Ecto neural progenitor cell (in vitro differentiated cells): ENCODE measurements around the gene OBSCN.
"Not testable (repeated sequence)": the region's sequence is repeated elsewhere in the genome, so short reads cannot be mapped to it uniquely, and the experiment has no call there.

Experiments used
- DNase-seq: peaks from one replicate; pipeline ENCODE4 v3.0.0-alpha.2; 2018; ENCODE audit warnings: low spot score

Gene OBSCN

DNA sequence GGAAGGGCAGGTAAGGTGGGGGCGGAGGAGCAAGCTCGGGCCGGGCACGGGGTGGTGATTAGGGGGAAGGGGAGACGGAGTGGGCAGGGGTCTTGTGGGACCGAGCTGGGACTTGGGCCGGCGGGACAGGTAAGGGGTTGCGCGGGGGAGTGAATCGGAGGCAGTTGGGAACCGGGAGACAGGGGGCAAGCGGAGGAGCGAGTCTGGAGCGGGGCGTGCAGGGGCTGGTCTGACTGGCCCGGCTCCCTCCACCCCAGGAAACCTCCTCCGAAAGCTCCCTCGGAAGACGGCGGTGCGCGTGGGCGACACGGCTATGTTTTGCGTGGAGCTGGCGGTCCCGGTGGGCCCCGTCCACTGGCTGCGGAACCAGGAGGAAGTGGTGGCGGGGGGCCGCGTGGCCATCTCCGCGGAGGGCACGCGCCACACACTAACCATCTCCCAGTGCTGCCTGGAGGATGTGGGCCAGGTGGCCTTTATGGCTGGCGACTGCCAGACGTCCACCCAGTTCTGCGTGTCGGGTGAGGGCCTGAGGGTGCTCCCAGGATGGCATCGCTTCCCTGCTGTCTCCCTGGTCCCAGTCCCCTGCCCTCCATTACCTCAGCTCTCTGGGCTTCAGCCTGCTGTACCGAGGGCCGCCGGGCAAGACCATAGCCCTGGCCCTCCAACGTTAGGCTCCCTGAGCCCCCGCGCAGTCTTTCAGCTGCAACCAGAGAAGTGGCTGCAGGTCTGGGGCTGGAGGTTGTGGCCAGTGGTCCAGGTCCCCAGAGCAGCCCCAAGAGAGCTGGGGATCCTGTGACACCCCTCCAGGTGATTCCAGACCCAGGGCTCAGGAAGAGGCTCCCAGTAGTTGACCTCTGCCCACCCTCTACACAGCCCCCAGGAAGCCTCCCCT lies 6.3 kb downstream of the OBSCN start:
- DNase-seq: no peak

DNA sequence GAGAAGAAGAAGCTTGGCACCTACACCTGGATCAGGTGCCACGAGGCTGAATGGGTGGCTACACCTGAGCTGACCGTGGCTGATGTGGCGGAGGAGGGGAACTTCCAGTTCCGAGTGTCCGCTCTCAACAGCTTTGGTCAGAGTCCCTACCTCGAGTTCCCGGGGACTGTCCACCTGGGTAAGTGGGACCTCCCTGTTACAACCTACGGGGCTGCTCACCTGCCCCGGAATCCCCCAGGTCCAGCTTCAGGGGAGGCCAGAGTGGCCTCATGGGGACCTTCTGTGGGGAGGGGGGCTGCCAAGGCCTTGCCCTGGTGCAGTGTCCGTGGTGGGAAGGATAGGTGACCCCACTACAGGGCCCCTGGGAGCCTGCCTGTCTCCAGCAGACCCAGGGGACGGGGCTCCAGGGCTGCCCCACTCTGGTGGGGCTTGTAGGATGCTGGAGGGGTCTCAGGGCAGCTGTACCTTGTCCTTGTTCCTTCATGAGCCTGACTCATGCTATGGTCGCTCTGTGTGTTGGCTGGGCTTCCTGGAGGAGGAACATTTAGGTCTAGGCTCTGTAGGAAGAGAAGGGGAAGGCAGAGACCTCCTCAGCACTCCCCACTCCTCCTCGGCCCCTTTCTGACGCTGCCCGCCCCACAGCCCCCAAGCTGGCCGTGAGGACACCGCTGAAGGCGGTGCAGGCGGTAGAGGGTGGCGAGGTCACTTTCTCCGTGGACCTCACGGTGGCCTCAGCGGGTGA lies 7.2 kb downstream of the OBSCN start:
- DNase-seq: no peak

DNA sequence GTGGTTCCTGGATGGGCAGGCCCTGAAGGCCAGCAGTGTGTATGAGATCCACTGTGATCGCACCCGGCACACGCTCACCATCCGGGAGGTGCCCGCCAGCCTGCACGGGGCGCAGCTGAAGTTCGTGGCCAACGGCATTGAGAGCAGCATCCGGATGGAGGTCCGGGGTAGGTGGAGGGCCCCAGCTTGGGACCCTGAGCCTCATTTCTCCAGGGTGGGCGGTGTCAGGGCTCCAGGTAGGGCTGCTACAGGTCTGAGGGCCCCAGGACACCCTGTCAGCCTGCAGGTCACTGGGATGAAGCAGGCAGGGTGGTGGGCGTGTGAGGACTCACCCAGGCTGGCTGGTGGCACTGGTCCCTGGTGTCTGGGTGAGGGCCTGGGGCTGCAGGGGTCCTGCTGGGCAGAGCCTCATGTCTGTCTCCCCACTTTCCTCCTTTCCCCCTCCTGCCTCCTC lies 7.8 kb downstream of the OBSCN start:
- no peak for DNase-seq

DNA sequence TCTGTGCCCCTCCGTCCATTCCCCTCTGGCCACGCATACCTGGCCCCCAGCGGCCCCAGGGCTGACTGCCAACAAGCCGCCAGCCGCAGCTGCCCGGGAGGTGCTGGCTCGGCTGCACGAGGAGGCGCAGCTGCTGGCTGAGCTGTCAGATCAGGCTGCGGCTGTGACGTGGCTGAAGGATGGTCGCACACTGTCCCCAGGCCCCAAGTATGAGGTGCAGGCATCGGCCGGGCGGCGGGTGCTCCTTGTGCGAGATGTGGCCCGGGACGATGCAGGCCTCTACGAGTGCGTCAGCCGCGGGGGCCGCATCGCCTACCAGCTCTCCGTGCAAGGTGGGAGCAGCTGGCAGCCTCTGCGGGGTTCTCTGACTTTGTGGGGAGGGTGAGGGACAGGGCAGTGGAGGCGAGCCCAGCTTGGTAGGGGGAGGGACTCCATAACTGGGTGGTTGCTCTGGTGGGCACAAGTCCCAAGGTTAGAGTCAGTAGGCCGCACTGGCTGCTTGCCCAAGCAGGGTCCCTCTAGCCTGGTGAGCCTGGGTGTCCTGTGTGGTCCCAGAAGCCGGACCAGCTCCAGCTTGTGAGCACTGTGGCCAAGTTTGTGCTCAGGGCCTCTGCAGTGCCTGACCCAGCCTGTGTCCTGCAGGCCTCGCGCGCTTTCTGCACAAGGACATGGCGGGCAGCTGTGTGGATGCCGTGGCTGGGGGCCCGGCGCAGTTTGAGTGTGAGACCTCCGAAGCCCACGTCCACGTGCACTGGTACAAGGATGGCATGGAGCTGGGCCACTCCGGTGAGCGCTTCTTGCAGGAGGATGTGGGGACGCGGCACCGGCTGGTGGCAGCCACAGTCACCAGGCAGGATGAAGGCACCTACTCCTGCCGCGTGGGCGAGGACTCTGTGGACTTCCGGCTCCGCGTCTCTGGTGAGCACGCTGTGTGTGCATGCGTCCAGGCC lies 8.8 kb downstream of the OBSCN start:
- DNase-seq: no peak

DNA sequence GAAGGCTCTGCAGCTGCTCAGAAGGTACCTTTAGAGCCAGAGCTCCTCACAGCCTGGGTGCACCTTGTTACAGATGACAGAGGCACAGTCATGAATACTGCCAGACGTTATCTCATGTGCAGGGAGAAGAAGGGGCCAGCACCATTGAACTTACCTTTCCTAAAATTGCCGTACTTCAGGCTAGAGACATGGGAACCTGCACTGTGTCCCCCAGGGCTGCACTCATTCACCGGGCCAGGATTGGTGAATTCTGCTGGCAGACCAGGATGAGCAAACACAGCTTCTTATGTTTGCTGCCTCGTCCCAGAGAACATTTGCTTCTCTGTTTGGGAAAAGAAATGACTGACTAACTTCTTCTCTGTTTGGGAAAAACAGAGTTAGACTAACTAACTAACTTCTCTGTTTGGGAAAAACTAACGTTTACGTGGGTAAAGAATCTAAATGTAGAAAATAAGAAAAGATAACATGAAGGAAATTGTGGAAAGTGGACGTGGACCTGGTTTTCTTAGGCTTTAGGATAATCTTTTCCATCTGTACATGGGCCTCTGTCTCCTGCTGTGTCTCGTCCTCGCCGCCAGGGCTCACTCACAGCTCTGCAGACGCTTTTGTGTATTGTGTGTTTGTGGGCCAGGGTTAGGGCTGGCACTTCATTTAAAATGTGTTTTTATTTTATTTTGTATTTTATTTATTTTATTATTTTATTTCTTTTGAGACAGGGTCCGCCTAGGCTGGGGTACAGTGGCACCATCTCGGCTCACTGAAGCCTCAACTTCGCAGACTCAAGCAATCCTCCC lies 9.9 kb downstream of the OBSCN start:
- DNase-seq: no peak

DNA sequence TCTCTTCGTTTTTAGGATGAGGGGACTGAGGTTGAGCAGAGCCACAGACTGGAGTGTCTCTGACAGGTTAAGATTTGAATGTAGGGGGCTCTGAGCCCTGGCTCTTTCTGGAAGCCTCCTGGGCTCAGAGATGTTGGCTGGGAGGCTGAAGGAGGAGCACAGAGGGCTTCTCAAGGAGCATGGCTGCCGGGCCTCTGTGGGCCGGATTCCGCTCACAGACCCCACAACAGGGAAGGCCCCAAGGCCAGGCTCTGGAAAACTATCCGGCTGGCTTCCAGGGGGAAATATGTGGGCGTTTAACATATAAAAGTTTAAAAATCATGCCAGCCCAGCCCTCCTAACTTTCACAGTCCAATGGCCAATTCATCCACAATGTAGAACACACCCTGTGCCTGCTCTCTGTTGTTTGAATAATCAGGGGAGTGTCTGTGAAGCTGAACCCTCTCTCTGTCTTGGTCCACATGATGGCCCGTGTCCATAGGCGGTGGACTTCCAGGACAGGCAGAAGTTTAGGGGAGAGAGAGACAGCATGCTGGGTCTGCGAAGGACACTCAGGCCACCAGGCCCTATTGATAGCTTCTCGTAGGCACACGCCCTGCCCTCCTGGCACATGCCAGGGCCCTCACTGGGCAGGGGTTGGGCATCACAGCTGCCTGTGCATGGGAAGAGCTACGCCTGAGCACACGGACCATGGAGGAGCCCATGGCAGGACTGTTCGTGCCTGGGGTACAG lies 10.8 kb downstream of the OBSCN start:
- no peak for DNase-seq

DNA sequence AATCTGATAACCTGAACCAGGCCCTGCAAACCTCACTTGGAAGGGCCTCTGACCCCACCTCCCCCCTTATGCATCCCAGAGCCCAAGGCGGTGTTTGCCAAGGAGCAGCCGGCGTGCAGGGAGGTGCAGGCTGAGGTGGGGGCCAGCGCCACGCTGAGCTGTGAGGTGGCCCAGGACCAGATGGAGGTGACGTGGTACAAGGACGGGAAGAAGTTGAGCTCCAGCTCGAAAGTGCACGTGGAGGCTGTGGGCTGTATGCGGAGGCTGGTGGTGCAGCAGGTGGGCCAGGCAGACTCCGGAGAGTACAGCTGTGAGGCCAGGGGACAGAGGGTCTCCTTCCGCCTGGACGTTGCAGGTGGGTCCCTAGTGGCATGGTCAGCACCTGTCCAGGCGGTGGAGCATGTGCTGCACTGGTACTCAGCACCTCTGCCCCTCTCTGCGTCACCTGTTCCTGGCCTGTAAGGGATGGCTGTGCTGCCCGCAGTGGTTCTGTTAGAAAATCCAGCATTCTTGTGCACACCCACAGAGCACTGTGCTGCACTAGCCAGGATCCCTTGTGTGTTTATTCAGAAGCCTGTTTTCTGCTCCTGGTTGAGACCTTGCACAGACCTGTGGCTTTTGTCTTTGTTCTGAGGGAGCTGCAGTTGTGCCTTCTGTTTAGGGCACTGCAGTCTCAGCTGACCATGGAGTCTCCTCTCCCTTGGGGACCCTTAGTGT lies 11.6 kb downstream of the OBSCN start:
- no peak for DNase-seq

DNA sequence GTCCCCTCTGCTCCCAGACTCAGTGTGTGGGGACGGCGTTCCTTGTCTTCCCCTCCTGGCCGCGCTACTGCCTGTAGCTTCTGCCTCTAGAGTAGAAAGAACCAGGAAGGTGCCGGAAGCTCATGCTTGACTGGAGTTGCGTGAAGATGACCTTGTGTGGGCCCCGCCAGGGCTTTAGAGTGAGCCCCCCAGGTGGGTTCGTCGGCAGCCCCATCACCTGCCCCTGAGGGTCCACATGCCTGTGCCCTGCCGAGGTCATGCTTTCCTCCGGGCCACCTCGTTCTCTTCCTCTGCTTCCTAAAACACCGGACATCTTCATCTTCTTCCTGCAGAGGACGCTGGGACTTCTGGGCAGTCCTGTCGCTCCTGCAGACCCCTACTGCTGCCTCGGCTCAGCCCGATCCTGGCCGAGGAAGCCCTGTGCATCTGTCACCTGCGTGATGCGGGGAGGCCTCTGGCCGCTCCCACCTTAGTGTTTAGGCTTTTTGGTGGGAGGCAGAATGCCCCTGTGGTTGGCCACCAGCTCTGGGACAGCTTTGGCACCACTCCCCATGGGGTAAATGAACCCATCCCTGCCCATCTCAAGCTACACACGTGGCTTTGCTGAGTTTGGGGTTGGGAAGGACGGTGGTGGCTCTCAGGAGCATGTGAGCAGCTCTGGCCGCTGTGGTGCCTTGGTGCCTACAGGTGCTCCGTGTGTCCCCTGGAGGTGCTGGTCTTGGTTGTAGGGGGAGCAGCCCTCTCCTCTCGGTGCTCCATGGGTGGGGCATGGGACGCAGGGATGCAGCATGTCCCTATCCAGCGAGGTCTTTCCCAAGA lies 12.3 kb downstream of the OBSCN start:
- DNase-seq: no peak

DNA sequence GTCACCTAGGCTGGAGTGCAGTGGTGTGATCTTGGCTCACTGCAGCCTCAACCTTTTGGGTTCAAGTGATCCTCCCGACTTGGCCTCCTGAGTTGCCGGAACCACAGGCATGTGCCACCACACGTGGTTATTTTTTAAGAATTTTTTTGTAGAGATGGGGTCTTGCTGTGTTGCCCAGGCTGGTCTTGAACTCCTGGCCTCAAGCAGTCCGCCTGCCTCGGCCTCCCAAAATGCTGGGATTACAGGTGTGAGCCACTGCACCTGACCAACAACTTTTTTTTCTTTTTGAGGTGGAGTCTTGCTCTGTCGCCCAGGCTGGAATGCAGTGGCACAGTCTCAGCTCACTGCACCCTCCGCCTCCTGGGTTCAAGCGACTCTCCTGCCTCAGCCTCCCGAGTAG lies 13.3 kb downstream of the OBSCN start:
- DNase-seq: not testable (repeated sequence)

DNA sequence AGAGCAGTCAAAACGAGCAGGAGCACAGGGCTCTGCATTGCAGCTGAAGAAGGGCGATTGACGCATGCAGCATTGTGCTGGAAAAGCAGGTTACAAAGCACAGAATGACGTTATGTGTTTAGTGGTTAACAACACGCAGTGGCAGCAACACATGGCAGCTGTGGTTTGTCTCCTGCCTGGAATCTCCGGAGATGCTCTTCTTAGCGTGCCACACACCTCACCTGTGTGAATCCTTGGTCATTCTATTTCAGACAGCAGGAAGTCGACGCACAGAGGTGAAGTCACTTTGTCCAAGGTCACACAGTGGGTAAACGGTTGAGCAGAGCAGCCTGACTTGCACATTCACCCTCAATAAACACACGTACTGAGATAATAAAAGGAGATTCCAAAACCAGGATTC lies 14.7 kb downstream of the OBSCN start:
- no peak for DNase-seq

DNA sequence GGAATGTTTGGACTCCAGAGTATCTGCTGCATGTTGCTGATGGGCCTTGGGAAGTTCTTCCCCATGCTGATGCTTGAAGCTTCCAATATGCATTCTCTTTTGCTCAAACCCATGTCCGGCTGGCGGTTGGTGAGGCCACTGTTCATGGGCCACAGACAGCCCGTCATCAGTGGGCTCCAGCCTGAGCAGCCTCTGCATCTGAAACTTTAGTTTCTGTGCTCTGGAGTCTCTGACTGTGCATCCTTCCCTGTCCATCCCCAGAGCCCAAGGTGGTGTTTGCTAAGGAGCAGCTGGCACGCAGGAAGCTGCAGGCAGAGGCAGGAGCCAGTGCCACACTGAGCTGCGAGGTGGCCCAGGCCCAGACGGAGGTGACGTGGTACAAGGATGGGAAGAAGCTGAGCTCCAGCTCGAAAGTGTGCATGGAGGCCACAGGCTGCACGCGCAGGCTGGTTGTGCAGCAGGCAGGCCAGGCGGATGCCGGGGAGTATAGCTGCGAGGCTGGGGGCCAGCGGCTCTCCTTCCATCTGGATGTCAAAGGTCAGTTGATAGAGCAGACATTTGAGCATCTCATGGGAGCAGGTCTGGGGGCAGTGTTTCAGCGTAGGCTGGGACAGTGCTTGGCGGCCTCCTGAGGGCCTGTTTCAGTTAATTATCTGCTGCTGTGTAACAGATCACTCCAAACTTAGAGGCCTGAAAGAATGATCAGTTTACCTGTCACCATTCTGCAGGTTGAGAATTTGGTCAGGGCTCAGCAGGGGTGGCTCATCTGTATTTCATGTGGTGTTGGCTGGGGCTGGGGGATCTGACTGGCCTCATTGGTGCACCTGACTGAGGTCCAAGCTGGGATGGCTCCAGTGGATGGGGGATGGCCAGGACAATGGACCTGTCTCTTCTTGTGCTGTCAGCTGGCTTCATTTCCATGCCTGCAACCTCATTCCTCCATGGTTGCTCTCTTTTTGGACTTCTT lies 16.6 kb downstream of the OBSCN start:
- no peak for DNase-seq

DNA sequence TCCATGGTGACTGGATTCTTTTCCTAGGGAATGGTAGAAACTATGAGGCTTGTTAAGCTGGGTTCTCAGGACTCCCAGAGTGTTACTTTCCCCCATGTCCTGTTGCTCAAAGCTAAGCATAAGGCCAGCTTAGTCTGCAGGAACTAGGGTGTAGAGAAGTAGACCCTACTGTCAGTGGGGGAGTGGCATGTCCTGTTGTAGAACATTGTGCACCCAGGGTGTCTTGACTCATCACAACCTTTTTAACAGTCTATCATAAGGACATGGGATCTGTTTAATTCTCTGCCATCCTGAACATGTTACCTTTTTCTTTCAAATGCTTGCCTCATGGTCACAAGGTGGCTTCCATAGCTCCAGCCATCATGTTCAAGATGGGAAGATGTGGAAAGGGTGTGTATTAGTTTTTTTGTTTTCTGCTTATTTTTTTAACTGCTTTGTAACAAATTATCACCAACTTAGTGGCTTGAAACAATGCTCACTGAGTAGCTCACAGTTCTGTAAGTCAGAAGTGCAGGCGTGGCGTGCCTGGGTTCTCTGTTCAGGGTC lies 17.4 kb downstream of the OBSCN start:
- DNase-seq: no peak

DNA sequence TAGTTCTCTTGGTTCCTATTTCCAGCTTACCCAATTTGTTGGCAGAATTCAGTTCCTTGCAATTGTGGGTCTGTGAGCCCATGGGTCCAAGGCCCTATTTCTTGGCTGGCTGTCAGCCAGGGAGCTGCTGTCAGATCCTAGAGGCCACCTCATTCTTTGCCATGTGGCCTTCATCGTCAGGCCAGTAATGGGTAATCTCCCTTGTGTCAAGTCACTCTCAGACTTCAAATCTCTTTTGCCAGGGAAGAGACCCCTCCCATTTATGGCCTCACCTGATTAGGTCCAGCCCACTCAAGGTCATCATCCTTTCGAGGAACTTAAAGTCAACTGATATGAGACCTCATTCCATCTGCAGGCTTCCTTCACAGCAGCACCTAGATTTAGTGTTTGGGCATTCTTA lies 17.9 kb downstream of the OBSCN start:
- DNase-seq: no peak

DNA sequence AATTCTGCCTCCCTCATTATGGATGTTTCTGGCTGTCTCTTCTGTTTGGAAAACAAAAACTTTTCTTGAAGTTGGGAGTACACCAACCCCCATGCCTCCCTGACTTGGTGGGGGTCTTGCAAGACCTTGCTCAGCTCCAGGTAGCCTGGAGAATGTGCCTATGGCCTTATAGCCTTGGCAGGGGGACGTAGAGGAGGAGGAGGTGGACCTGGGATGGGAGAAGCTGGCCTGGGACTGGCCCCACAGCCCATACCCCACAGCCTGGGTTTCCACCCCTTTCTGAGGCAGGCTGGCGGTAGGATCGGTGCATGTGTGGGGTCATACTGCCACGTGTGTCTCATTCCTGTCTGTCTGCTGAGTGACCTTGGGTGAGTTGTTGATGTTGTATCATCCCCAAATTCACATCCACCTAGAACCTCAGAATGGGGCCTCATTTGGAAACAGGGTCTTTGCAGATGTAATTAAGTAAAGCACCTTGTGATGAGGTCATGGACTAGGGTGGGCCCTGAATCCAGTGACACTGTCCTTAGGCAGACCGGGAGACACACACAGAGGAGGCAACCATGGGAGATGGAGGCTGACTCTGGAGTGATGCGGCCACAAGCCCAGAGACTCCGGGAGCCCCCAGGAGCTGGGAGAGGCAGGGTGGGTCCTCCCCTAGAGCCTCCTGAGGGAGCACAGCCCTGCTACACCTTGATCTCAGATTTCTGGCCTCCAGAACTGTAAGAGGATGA lies 18.5 kb downstream of the OBSCN start:
- DNase-seq: no peak

DNA sequence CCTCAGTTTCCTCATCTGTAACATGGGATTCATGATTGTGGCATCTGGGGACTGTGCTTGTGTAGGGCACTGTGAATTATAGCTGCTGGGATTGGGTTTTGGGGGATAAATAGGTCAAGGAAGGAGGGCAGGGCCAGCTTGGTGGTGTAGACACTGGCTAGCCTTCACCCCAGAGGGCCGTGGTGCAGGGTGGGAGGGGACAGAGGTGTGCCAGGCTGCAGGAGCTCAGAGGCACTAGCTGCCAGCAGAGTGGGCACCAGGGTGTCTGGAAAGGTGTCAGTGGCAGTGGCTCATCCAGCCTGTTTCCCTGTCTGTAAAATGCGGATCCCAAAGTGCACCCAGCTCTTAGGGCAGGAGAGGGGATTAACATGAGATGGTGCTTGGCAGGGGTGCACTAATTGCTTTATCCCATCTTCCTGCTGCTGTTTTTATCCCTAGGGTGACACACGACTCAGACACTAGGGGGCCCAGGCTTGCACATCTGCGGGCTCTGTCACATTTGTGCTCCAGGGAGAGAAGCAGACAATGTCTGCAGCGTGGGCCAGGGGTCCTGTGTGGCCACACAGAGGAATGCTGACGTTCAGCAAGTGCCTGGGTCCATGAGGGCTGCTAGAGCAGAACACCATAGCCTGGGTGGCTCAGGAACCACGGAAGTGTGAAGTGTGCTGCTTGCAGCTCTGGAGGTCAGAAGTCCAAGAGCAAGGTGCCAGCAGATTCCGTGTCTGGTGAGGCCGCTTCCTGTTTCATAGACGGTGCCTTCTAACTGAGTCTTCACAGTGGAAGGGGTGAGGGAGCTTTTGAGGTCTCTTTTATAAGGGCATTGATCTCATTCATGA lies 19.3 kb downstream of the OBSCN start:
- peak; percentile 43 for DNase-seq

DNA sequence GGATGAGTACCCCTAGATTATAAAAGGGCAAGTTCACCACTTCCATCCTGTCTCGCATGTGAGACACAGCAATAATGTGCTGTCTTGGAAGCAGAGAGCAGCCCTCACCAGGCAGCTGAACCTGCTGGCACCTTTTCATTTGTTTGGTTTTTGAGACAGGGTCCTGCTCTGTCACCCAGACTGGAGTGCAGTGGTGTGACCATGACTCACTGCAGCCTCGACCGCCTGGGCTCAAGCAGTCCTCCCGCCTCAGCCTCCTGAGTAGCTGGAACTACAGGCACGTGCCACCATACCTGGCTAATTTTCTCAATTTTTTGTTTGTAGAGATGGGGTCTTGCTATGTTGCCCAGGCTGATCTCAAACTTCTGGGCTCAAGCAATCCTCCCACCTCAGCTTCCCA lies 20.3 kb downstream of the OBSCN start:
- DNase-seq: not testable (repeated sequence)
